ENCODE measurements around the gene NPSR1. TPM values are rescaled to one million over a fixed set of nuclear protein-coding genes. Genes with fewer than 3 reads are reported as not detected.
"Not testable (repeated sequence)": the region's sequence is repeated elsewhere in the genome, so short reads cannot be mapped to it uniquely, and the experiment has no call there.

The NPSR1 gene
- total RNA-seq (not detected), polyA plus RNA-seq (not detected)
- long read RNA-seq, donor 1 = 0 reads
- long read RNA-seq, donor 2 = 0 reads

DNA sequence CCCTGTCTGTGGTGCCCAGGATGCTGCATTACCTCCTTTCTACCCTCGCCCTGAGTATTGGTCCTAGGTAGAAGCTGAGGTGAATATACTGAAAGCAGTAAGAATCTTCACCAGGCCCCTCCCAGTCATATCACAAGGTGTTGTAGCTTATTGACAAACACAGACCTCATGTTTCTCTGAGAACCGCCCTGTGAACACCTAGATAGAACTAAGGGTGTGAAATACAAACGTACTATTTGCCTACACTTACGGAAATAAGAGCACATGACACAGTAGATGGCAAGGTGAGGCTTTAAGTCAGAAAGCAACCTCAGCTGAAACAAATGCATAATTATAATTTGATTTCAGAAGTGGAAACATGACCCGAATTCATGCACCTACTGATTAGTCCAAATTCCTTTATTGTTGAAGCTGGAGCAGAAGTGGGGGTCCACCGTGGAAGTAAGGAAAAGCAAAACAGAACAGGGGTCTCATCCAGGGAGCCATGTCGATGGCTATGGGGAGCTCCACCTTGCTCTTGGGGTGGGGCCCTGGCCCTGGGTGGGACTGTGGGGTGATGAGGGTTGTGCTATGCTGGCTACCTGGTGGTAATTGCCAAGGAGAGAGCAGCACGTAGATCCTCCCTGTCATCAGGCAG, at the start of gene NPSR1:
NPSR1 (plus strand) TSS at position 587 of the 637 bp plus-strand sequence. CDS start 195 bp downstream, outside the sequence.
- intact Hi-C loops (cut with DNase I) = no loop called here
- ATAC-seq (ENCODE audit: low FRiP score) (no peak), DNase-seq (no peak)
- Histone ChIP-seq H3K36me3 (ENCODE audit: control insufficient read depth in 1 of 2, insufficient read depth in 2 of 2, low read length in 1 of 2) (no peaks in the 10 kb centered on the region), H3K27ac (ENCODE audit: low read depth in 1 of 2, low read length in 2 of 2) (no peak within 1 kb of the TSS), H3K27me3 (ENCODE audit: control insufficient read depth in 1 of 2, insufficient read depth in 2 of 2, low read length in 1 of 2) (no peaks in the 10 kb centered on the region), H3K4me1 (ENCODE audit: control insufficient read depth in 1 of 2, insufficient read depth in 2 of 2, low read length in 2 of 2) (no peaks in the 10 kb centered on the region), H3K4me3 (ENCODE audit: low read length in 2 of 2) (no peak within 1 kb of the TSS), H3K9me3 (ENCODE audit: control insufficient read depth, low read length) (peaks cover 2% of the 10 kb centered on the region)
- whole genome bisulfite sequencing, 2 donors = 72 to 78% methylated on average over 8 of the region's 8 CpGs

- Histone ChIP-seq H3K4me1 (ENCODE audit: control insufficient read depth in 1 of 2, insufficient read depth in 2 of 2, low read length in 2 of 2) (no peaks in the 10 kb centered on the region), H3K36me3 (ENCODE audit: control insufficient read depth in 1 of 2, insufficient read depth in 2 of 2, low read length in 1 of 2) (no peaks in the 10 kb centered on the region), H3K9me3 (ENCODE audit: control insufficient read depth, low read length) (no peaks in the 10 kb centered on the region), H3K27ac (ENCODE audit: low read depth in 1 of 2, low read length in 2 of 2) (no peak overlapping the region), H3K27me3 (ENCODE audit: control insufficient read depth in 1 of 2, insufficient read depth in 2 of 2, low read length in 1 of 2) (no peaks in the 10 kb centered on the region), H3K4me3 (ENCODE audit: low read length in 2 of 2) (no peak overlapping the region)
- intact Hi-C loops (cut with DNase I) = no loop called here
- WGBS, 2 donors = 24 to 33% methylated on average over 2 of the region's 2 CpGs
- no peak for DNase-seq
- no peak for ATAC-seq (ENCODE audit: low FRiP score)
Measured at GRCh38 chr7:34612661-34613060, 45.4 kb upstream of the NPSR1 start.

DNA sequence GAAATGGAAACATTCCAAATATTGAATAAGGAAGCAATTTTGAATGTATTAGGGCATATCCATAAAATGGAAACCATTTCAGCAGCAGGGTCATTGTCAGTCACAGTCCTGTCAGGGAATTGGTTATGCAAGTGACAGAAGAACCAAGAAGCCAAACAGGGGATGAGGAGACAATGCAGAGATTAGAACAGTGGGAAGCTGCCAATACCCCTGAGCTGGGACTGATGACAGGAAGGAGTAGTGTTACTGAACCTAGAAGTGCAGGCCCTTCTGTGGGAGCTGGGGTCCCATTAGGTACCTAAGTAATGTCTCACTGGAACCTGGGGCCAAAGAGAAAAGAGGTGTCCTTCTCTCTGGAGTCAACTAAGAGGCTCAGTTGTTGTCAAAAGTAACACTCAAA, 37.6 kb upstream of the NPSR1 start:
- no peak for ATAC-seq (ENCODE audit: low FRiP score)
- intact Hi-C loops (cut with DNase I) = no loop called here

GRCh38 chr7:34622182-34622581, 35.8 kb upstream of the NPSR1 start:
- H3K27me3 ChIP-seq (ENCODE audit: control insufficient read depth in 1 of 2, insufficient read depth in 2 of 2, low read length in 1 of 2) = no peaks in the 10 kb centered on the region

More for the DNA sequence above, 37.6 kb upstream of the NPSR1 start:
- Histone ChIP-seq H3K27me3 (ENCODE audit: control insufficient read depth in 1 of 2, insufficient read depth in 2 of 2, low read length in 1 of 2) (no peaks in the 10 kb centered on the region), H3K27ac (ENCODE audit: low read depth in 1 of 2, low read length in 2 of 2) (no peak overlapping the region), H3K36me3 (ENCODE audit: control insufficient read depth in 1 of 2, insufficient read depth in 2 of 2, low read length in 1 of 2) (no peaks in the 10 kb centered on the region), H3K4me1 (ENCODE audit: control insufficient read depth in 1 of 2, insufficient read depth in 2 of 2, low read length in 2 of 2) (no peaks in the 10 kb centered on the region), H3K9me3 (ENCODE audit: control insufficient read depth, low read length) (no peaks in the 10 kb centered on the region), H3K4me3 (ENCODE audit: low read length in 2 of 2) (no peak overlapping the region)
- no peak for DNase-seq

GRCh38 chr7:34622771-34623250, 35.2 kb upstream of the NPSR1 start:
- H3K4me1 ChIP-seq (ENCODE audit: control insufficient read depth in 1 of 2, insufficient read depth in 2 of 2, low read length in 2 of 2) = no peaks in the 10 kb centered on the region

More at GRCh38 chr7:34622182-34622581, 35.8 kb upstream of the NPSR1 start:
- no peak for ATAC-seq (ENCODE audit: low FRiP score)
- WGBS, 2 donors = 31 to 32% methylated on average over 2 of the region's 2 CpGs
- H3K36me3 ChIP-seq (ENCODE audit: control insufficient read depth in 1 of 2, insufficient read depth in 2 of 2, low read length in 1 of 2) = no peaks in the 10 kb centered on the region
- H3K27ac ChIP-seq (ENCODE audit: low read depth in 1 of 2, low read length in 2 of 2) = no peak overlapping the region
- no peaks in the 10 kb centered on the region for H3K4me1 ChIP-seq (ENCODE audit: control insufficient read depth in 1 of 2, insufficient read depth in 2 of 2, low read length in 2 of 2)
- no peaks in the 10 kb centered on the region for H3K9me3 ChIP-seq (ENCODE audit: control insufficient read depth, low read length)
- no peak for DNase-seq
- no peak overlapping the region for H3K4me3 ChIP-seq (ENCODE audit: low read length in 2 of 2)
- intact Hi-C loops (cut with DNase I) = no loop called here

GRCh38 chr7:34628618-34629017, 29.4 kb upstream of the NPSR1 start:
- DNase-seq; H3K27me3 ChIP-seq (ENCODE audit: control insufficient read depth in 1 of 2, insufficient read depth in 2 of 2, low read length in 1 of 2); H3K27ac ChIP-seq (ENCODE audit: low read depth in 1 of 2, low read length in 2 of 2); H3K4me3 ChIP-seq (ENCODE audit: low read length in 2 of 2); ATAC-seq (ENCODE audit: low FRiP score); H3K4me1 ChIP-seq (ENCODE audit: control insufficient read depth in 1 of 2, insufficient read depth in 2 of 2, low read length in 2 of 2); H3K9me3 ChIP-seq (ENCODE audit: control insufficient read depth, low read length); H3K36me3 ChIP-seq (ENCODE audit: control insufficient read depth in 1 of 2, insufficient read depth in 2 of 2, low read length in 1 of 2); intact Hi-C loops (cut with DNase I): not testable (repeated sequence)
- 60 to 76% methylated on average over 4 of the region's 4 CpGs for WGBS, 2 donors

More at GRCh38 chr7:34622771-34623250, 35.2 kb upstream of the NPSR1 start:
- WGBS, 2 donors = 34 to 40% methylated on average over 4 of the region's 4 CpGs
- intact Hi-C loops (cut with DNase I) = no loop called here
- Histone ChIP-seq H3K27me3 (ENCODE audit: control insufficient read depth in 1 of 2, insufficient read depth in 2 of 2, low read length in 1 of 2) (no peaks in the 10 kb centered on the region), H3K4me3 (ENCODE audit: low read length in 2 of 2) (no peak overlapping the region), H3K36me3 (ENCODE audit: control insufficient read depth in 1 of 2, insufficient read depth in 2 of 2, low read length in 1 of 2) (no peaks in the 10 kb centered on the region), H3K27ac (ENCODE audit: low read depth in 1 of 2, low read length in 2 of 2) (no peak overlapping the region), H3K9me3 (ENCODE audit: control insufficient read depth, low read length) (no peaks in the 10 kb centered on the region)
- ATAC-seq (ENCODE audit: low FRiP score) (no peak), DNase-seq (no peak)

GRCh38 chr7:34652809-34653208, 5.2 kb upstream of the NPSR1 start:
- peaks cover 2% of the 10 kb centered on the region for H3K9me3 ChIP-seq (ENCODE audit: control insufficient read depth, low read length)
- no peaks in the 10 kb centered on the region for H3K36me3 ChIP-seq (ENCODE audit: control insufficient read depth in 1 of 2, insufficient read depth in 2 of 2, low read length in 1 of 2)
- no peak for DNase-seq
- ATAC-seq (ENCODE audit: low FRiP score) = no peak
- intact Hi-C loops (cut with DNase I) = no loop called here
- no peaks in the 10 kb centered on the region for H3K4me1 ChIP-seq (ENCODE audit: control insufficient read depth in 1 of 2, insufficient read depth in 2 of 2, low read length in 2 of 2)
- no peak overlapping the region for H3K27ac ChIP-seq (ENCODE audit: low read depth in 1 of 2, low read length in 2 of 2)
- 69 to 74% methylated on average over 4 of the region's 4 CpGs for WGBS, 2 donors
- H3K4me3 ChIP-seq (ENCODE audit: low read length in 2 of 2) = no peak overlapping the region
- H3K27me3 ChIP-seq (ENCODE audit: control insufficient read depth in 1 of 2, insufficient read depth in 2 of 2, low read length in 1 of 2) = no peaks in the 10 kb centered on the region

DNA sequence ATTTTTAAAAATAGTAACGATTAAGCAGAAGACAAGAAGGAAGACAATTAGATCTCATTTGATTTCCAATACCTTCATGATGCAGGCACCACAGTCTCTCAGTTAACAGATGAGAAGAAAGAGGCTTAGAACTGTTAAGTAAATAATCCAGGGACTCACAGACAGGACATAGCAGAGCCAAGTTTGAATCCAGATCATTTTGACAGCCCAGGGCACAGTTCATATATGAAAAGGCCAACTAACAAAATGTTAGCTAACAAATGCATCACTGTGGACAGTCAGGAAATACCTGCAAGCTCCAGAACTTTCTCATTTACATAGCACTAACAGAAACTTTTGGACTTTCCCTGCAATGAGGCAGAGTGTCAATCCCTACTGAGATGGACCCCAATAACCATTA, 4.2 kb upstream of the NPSR1 start:
- intact Hi-C loops (cut with DNase I) = no loop called here
- H3K9me3 ChIP-seq (ENCODE audit: control insufficient read depth, low read length) = peaks cover 2% of the 10 kb centered on the region
- DNase-seq (no peak), ATAC-seq (ENCODE audit: low FRiP score) (no peak)
- H3K27me3 ChIP-seq (ENCODE audit: control insufficient read depth in 1 of 2, insufficient read depth in 2 of 2, low read length in 1 of 2) = no peaks in the 10 kb centered on the region
- WGBS, 2 donors = 84 to 96% methylated on average over 1 of the region's 1 CpG
- H3K36me3 ChIP-seq (ENCODE audit: control insufficient read depth in 1 of 2, insufficient read depth in 2 of 2, low read length in 1 of 2) = no peaks in the 10 kb centered on the region
- no peaks in the 10 kb centered on the region for H3K4me1 ChIP-seq (ENCODE audit: control insufficient read depth in 1 of 2, insufficient read depth in 2 of 2, low read length in 2 of 2)
- H3K4me3 ChIP-seq (ENCODE audit: low read length in 2 of 2) = no peak overlapping the region
- no peak overlapping the region for H3K27ac ChIP-seq (ENCODE audit: low read depth in 1 of 2, low read length in 2 of 2)

GRCh38 chr7:34655384-34655783, 2.6 kb upstream of the NPSR1 start:
- Histone ChIP-seq H3K4me1 (ENCODE audit: control insufficient read depth in 1 of 2, insufficient read depth in 2 of 2, low read length in 2 of 2) (no peaks in the 10 kb centered on the region), H3K36me3 (ENCODE audit: control insufficient read depth in 1 of 2, insufficient read depth in 2 of 2, low read length in 1 of 2) (no peaks in the 10 kb centered on the region), H3K4me3 (ENCODE audit: low read length in 2 of 2) (no peak overlapping the region), H3K27ac (ENCODE audit: low read depth in 1 of 2, low read length in 2 of 2) (no peak overlapping the region), H3K9me3 (ENCODE audit: control insufficient read depth, low read length) (peaks cover 2% of the 10 kb centered on the region), H3K27me3 (ENCODE audit: control insufficient read depth in 1 of 2, insufficient read depth in 2 of 2, low read length in 1 of 2) (no peaks in the 10 kb centered on the region)
- 77 to 90% methylated on average over 1 of the region's 1 CpG for WGBS, 2 donors
- DNase-seq (no peak), ATAC-seq (ENCODE audit: low FRiP score) (no peak)
- intact Hi-C loops (cut with DNase I) = no loop called here
